ENCODE results near the gene OR52A1.

DNA sequence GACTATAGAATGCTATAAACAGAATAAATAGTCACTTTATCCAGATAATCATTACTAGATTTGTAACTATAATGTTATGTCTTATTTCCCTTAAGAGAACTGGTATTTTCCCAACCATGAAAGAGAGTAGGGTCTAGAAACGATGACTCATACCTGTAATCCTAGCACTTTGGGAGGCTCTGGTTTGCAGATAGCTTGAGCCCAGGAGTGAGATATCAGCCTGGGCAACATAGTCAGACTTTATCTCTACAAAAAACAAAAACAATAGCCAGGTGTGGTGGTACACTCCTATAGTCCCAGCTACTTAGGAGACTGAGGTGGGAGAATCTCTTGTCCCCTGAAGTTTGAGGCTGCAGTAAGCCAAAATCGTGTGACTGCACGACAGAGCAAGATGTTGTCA is 47.3 kb downstream of the OR52A1 start:
- TF ChIP-seq CBFB (CRISPR knock-in tag; IDR thresholded peaks at IDR 0.05; ENCODE audit: low read depth) (no peak), SMAD3 (CRISPR knock-in tag; IDR thresholded peaks at IDR 0.05; ENCODE audit: borderline replicate concordance) (no peak)
- TF ChIP-seq, protein P1, sequence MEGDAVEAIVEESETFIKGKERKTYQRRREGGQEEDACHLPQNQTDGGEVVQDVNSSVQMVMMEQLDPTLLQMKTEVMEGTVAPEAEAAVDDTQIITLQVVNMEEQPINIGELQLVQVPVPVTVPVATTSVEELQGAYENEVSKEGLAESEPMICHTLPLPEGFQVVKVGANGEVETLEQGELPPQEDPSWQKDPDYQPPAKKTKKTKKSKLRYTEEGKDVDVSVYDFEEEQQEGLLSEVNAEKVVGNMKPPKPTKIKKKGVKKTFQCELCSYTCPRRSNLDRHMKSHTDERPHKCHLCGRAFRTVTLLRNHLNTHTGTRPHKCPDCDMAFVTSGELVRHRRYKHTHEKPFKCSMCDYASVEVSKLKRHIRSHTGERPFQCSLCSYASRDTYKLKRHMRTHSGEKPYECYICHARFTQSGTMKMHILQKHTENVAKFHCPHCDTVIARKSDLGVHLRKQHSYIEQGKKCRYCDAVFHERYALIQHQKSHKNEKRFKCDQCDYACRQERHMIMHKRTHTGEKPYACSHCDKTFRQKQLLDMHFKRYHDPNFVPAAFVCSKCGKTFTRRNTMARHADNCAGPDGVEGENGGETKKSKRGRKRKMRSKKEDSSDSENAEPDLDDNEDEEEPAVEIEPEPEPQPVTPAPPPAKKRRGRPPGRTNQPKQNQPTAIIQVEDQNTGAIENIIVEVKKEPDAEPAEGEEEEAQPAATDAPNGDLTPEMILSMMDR (IDR thresholded peaks at IDR 0.05) = no peak
- TF ChIP-seq, protein P2, sequence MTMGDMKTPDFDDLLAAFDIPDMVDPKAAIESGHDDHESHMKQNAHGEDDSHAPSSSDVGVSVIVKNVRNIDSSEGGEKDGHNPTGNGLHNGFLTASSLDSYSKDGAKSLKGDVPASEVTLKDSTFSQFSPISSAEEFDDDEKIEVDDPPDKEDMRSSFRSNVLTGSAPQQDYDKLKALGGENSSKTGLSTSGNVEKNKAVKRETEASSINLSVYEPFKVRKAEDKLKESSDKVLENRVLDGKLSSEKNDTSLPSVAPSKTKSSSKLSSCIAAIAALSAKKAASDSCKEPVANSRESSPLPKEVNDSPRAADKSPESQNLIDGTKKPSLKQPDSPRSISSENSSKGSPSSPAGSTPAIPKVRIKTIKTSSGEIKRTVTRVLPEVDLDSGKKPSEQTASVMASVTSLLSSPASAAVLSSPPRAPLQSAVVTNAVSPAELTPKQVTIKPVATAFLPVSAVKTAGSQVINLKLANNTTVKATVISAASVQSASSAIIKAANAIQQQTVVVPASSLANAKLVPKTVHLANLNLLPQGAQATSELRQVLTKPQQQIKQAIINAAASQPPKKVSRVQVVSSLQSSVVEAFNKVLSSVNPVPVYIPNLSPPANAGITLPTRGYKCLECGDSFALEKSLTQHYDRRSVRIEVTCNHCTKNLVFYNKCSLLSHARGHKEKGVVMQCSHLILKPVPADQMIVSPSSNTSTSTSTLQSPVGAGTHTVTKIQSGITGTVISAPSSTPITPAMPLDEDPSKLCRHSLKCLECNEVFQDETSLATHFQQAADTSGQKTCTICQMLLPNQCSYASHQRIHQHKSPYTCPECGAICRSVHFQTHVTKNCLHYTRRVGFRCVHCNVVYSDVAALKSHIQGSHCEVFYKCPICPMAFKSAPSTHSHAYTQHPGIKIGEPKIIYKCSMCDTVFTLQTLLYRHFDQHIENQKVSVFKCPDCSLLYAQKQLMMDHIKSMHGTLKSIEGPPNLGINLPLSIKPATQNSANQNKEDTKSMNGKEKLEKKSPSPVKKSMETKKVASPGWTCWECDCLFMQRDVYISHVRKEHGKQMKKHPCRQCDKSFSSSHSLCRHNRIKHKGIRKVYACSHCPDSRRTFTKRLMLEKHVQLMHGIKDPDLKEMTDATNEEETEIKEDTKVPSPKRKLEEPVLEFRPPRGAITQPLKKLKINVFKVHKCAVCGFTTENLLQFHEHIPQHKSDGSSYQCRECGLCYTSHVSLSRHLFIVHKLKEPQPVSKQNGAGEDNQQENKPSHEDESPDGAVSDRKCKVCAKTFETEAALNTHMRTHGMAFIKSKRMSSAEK (CRISPR knock-in tag; IDR thresholded peaks at IDR 0.05; ENCODE audit: borderline replicate concordance) = no peak
- TF ChIP-seq, protein P3, sequence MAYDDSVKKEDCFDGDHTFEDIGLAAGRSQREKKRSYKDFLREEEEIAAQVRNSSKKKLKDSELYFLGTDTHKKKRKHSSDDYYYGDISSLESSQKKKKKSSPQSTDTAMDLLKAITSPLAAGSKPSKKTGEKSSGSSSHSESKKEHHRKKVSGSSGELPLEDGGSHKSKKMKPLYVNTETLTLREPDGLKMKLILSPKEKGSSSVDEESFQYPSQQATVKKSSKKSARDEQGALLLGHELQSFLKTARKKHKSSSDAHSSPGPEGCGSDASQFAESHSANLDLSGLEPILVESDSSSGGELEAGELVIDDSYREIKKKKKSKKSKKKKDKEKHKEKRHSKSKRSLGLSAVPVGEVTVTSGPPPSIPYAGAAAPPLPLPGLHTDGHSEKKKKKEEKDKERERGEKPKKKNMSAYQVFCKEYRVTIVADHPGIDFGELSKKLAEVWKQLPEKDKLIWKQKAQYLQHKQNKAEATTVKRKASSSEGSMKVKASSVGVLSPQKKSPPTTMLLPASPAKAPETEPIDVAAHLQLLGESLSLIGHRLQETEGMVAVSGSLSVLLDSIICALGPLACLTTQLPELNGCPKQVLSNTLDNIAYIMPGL (CRISPR knock-in tag; IDR thresholded peaks at IDR 0.05) = no peak

Data from WTC11 (cell line).